ENCODE measurements around the gene PLXDC1. TPM values are rescaled to one million over a fixed set of nuclear protein-coding genes. Genes with fewer than 3 reads are reported as not detected.
A peak's percentile ranks its signal among the peaks of the same experiment; 100 is the strongest.

PLXDC1 gene
- total and polyA plus RNA-seq, 2 experiments from 2014 or later, result 0.28 to 0.91 TPM

DNA sequence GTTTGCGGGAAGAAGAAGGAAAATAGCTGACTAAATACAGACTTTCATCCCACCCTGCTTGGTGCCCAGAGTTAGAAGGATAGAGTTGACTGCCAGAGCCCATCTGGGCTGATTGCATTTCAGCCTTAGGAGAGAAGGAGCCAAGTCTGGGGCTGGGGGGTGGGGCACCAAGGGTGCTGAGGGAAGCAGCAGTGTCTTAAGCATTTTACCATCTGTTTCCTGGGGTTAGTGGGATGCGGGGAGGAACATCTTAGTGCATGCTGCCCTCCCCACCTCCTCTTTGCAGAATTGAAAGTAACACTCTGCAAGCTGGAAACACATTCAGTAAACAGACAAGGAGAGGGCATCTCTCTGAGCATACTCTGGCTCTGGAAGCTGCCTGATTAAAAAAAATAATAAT, 16.0 kb upstream of the PLXDC1 start:
- Histone ChIP-seq H3K27me3 (ENCODE audit: insufficient read depth) (peaks cover 33% of the 10 kb centered on the region), H3K27ac (ENCODE audit: low read depth) (no peak overlapping the region), H3K4me1 (ENCODE audit: insufficient read depth) (peaks cover 20% of the 10 kb centered on the region; the same call in 1 of the 2 replicates), H3K9me2 (ENCODE audit: insufficient read depth) (no peaks in the 10 kb centered on the region), H3K4me3 (no peak overlapping the region), H4K20me1 (replicated peaks; ENCODE audit: insufficient read depth) (no peaks in the 10 kb centered on the region), H3K79me2 (replicated peaks; ENCODE audit: insufficient read depth) (no peaks in the 10 kb centered on the region), H2AFZ (no peak overlapping the region), H3K36me3 (ENCODE audit: insufficient read depth) (no peaks in the 10 kb centered on the region), H3F3A (replicated peaks; ENCODE audit: low read depth) (peaks cover 6% of the 10 kb centered on the region; the same call in 1 of the 2 replicates), H3K4me2 (peak overlapping the region; percentile 21; the same call in 1 of the 2 replicates)
- Mint-ChIP-seq H3K27me3 (ENCODE audit: insufficient read depth, low read depth, poor library complexity) (peaks cover 25% of the 10 kb centered on the region), H3K9me3 (peaks cover 9% of the 10 kb centered on the region; the same call in 2 of the 3 replicates), H3K27ac (no peak overlapping the region), H3K36me3 (ENCODE audit: low read depth) (peaks cover 7% of the 10 kb centered on the region; the same call in 1 of the 3 replicates), H3K4me3 (no peak overlapping the region), H3K4me1 (peaks cover 15% of the 10 kb centered on the region)
- TF ChIP-seq CTCF (conservative IDR thresholded peaks at IDR 0.05; ENCODE audit: low read depth in 2 of 2), result no peak
- TF ChIP-seq ETS1 (IDR thresholded peaks at IDR 0.05), result no peak
- no peak for TF ChIP-seq EZH2 (IDR thresholded peaks at IDR 0.05; ENCODE audit: low read depth, unreplicated experiment)
- no peak for TF ChIP-seq STAT1 (IDR thresholded peaks at IDR 0.05; ENCODE audit: unreplicated experiment)
- no peak for TF ChIP-seq ZNF331 (CRISPR knock-in tag; IDR thresholded peaks at IDR 0.05; ENCODE audit: low read depth)
- TF ChIP-seq NANOG (IDR thresholded peaks at IDR 0.05; ENCODE audit: borderline replicate concordance), result no peak
- ATAC-seq (no peak), DNase-seq (ENCODE audit: low spot score) (no peak)

GRCh38 chr17:39166437-39167335, 15.2 kb upstream of the PLXDC1 start:
- H3K4me1 ChIP-seq (ENCODE audit: insufficient read depth), result peaks cover 20% of the 10 kb centered on the region; the same call in 1 of the 2 replicates
- Mint-ChIP-seq H3K4me1 (peaks cover 9% of the 10 kb centered on the region), H3K9me3 (peaks cover 9% of the 10 kb centered on the region; the same call in 2 of the 3 replicates), H3K36me3 (ENCODE audit: low read depth) (peaks cover 7% of the 10 kb centered on the region; the same call in 1 of the 3 replicates), H3K27me3 (ENCODE audit: insufficient read depth, low read depth, poor library complexity) (peaks cover 25% of the 10 kb centered on the region), H3K4me3 (peak overlapping the region; percentile 89; the same call in 2 of the 3 replicates), H3K27ac (no peak overlapping the region)
- H3K4me3 ChIP-seq, result peak overlapping the region; percentile 87; the same call in 1 of the 2 replicates
- H3K4me2 ChIP-seq, result peak overlapping the region; percentile 81
- H2AFZ ChIP-seq, result no peak overlapping the region
- no peaks in the 10 kb centered on the region for H4K20me1 ChIP-seq (replicated peaks; ENCODE audit: insufficient read depth)
- DNase-seq (ENCODE audit: low spot score), result no peak
- peak; percentile 19 for TF ChIP-seq EZH2 (IDR thresholded peaks at IDR 0.05; ENCODE audit: low read depth, unreplicated experiment)
- TF ChIP-seq POLR2AphosphoS5 (IDR thresholded peaks at IDR 0.05; ENCODE audit: low read depth), result no peak
- ATAC-seq, result no peak
- H3K79me2 ChIP-seq (replicated peaks; ENCODE audit: insufficient read depth), result no peaks in the 10 kb centered on the region
- H3K9me2 ChIP-seq (ENCODE audit: insufficient read depth), result no peaks in the 10 kb centered on the region
- no peaks in the 10 kb centered on the region for H3K36me3 ChIP-seq (ENCODE audit: insufficient read depth)
- no peak overlapping the region for H3K27ac ChIP-seq (ENCODE audit: low read depth)
- peaks cover 6% of the 10 kb centered on the region; the same call in 1 of the 2 replicates for H3F3A ChIP-seq (replicated peaks; ENCODE audit: low read depth)
- peaks cover 33% of the 10 kb centered on the region for H3K27me3 ChIP-seq (ENCODE audit: insufficient read depth)
